ENCODE data around the gene PCDHGB4. TPM values are rescaled to one million over a fixed set of nuclear protein-coding genes. Genes with fewer than 3 reads are reported as not detected.
A peak's percentile ranks its signal among the peaks of the same experiment; 100 is the strongest.
"Not testable (repeated sequence)": the region's sequence is repeated elsewhere in the genome, so short reads cannot be mapped to it uniquely, and the experiment has no call there.

PCDHGB4 gene
- total RNA-seq, 6 experiments from 2014 or later = 2.4 to 19.6 (median 16.6) TPM

GRCh38 chr5:141371572-141372475 is 15.7 kb upstream of the PCDHGB4 start:
- peaks cover 52% of the 10 kb centered on the region for H3K36me3 Mint-ChIP-seq (ENCODE audit: low read depth)
- H3K4me1 Mint-ChIP-seq (ENCODE audit: low read depth) = peaks cover 20% of the 10 kb centered on the region
- H3K4me3 Mint-ChIP-seq = no peak overlapping the region
- H3K27ac Mint-ChIP-seq = no peak overlapping the region
- TF ChIP-seq, protein P1, sequence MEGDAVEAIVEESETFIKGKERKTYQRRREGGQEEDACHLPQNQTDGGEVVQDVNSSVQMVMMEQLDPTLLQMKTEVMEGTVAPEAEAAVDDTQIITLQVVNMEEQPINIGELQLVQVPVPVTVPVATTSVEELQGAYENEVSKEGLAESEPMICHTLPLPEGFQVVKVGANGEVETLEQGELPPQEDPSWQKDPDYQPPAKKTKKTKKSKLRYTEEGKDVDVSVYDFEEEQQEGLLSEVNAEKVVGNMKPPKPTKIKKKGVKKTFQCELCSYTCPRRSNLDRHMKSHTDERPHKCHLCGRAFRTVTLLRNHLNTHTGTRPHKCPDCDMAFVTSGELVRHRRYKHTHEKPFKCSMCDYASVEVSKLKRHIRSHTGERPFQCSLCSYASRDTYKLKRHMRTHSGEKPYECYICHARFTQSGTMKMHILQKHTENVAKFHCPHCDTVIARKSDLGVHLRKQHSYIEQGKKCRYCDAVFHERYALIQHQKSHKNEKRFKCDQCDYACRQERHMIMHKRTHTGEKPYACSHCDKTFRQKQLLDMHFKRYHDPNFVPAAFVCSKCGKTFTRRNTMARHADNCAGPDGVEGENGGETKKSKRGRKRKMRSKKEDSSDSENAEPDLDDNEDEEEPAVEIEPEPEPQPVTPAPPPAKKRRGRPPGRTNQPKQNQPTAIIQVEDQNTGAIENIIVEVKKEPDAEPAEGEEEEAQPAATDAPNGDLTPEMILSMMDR (IDR thresholded peaks at IDR 0.05) = no peak
- no peak for DNase-seq
- peaks cover 2% of the 10 kb centered on the region for H3K27me3 Mint-ChIP-seq (ENCODE audit: insufficient read depth)
- H3K9me3 Mint-ChIP-seq = peaks cover 59% of the 10 kb centered on the region

DNA sequence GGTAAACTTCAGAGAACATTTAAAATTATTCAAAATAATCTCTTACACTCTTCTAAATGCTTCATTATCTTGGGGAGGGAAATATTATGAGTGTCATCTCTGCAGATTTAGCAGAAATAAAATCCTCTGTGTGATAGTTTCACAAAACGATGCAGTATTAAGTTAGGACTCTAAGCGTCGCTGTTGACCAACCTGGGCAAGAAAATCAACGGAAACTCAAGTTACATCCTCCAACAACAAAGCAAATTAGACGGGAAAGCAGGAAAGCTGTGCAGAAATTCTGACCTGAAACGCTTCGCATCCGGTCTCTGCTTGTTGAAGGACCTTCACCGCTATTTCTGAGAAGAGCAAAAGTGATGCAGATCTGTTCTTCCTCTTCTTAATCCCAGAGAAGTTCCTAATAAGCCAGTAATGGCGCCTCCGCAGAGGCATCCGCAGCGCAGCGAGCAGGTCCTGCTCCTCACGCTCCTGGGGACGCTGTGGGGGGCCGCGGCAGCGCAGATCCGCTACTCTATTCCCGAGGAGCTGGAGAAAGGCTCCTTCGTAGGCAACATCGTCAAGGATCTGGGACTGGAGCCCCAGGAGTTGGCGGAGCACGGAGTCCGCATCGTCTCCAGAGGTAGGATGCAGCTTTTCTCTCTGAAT is 13.7 kb upstream of the PCDHGB4 start, which contains the start of gene PCDHGA6:
PCDHGA6 (plus strand) TSS at position 219 of the 645 bp plus-strand sequence; CDS start at position 412, 193 bp downstream.
- H3K27ac Mint-ChIP-seq = no peak within 1 kb of the TSS
- H3K36me3 Mint-ChIP-seq (ENCODE audit: low read depth) = peaks cover 57% of the 10 kb centered on the region
- H3K4me1 Mint-ChIP-seq (ENCODE audit: low read depth) = peaks cover 20% of the 10 kb centered on the region
- peaks cover 63% of the 10 kb centered on the region for H3K9me3 Mint-ChIP-seq
- DNase-seq = no peak
- TF ChIP-seq, protein P1 (IDR thresholded peaks at IDR 0.05) = peak; percentile 50
- H3K4me3 Mint-ChIP-seq = no peak within 1 kb of the TSS; the same call in 1 of the 2 replicates
- peaks cover 2% of the 10 kb centered on the region for H3K27me3 Mint-ChIP-seq (ENCODE audit: insufficient read depth)

DNA sequence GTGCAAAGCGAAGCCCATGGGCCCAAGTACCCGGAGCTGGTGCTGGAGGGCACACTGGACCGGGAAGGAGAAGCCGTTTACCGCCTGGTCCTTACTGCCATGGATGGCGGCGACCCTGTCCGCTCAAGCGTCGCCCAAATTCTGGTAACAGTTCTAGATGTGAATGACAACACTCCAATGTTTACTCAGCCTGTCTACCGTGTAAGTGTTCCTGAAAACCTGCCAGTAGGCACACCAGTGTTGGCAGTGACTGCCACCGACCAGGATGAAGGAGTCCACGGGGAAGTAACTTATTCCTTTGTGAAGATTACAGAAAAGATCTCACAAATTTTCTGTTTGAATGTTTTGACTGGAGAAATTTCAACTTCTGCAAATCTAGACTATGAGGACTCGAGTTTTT is 12.9 kb upstream of the PCDHGB4 start:
- H3K36me3 Mint-ChIP-seq (ENCODE audit: low read depth) = peaks cover 57% of the 10 kb centered on the region
- peaks cover 15% of the 10 kb centered on the region for H3K4me1 Mint-ChIP-seq (ENCODE audit: low read depth)
- H3K4me3 Mint-ChIP-seq = no peak overlapping the region
- DNase-seq = no peak
- no peak overlapping the region for H3K27ac Mint-ChIP-seq
- peaks cover 63% of the 10 kb centered on the region for H3K9me3 Mint-ChIP-seq
- peaks cover 2% of the 10 kb centered on the region for H3K27me3 Mint-ChIP-seq (ENCODE audit: insufficient read depth)
- TF ChIP-seq, protein P1 (IDR thresholded peaks at IDR 0.05) = no peak

GRCh38 chr5:141375444-141376155 is 11.9 kb upstream of the PCDHGB4 start:
- H3K27me3 Mint-ChIP-seq (ENCODE audit: insufficient read depth); H3K27ac Mint-ChIP-seq; H3K4me1 Mint-ChIP-seq (ENCODE audit: low read depth); H3K4me3 Mint-ChIP-seq; DNase-seq: not testable (repeated sequence)
- H3K9me3 Mint-ChIP-seq = peaks cover 56% of the 10 kb centered on the region
- TF ChIP-seq, protein P1 (IDR thresholded peaks at IDR 0.05) = peak; percentile 26; the same call in 1 of the 2 replicates
- H3K36me3 Mint-ChIP-seq (ENCODE audit: low read depth) = peaks cover 56% of the 10 kb centered on the region

Measured in HFFc6 (cell line).